Mucosa of descending colon (tissue), 3 donors: ENCODE results near the gene RAB3A. TPM values are rescaled to one million over a fixed set of nuclear protein-coding genes. Genes with fewer than 3 reads are reported as not detected.

Source experiments
- ATAC-seq: fragments of 200-7000 bp; cut with Tn5 transposase; one replicate; pipeline ENCODE4 v1.9.1; 2020; ENCODE audit warnings: mild to moderate bottlenecking, moderate library complexity
- DNase-seq, 3 donors: peaks; one replicate each; pipeline ENCODE4 v3.0.0-alpha.2; 2020
- H3K36me3 ChIP-seq: fragments of 200-600 bp; one replicate; pipeline ENCODE4 v1.8.0; 2021; ENCODE audit warnings: low read depth, mild to moderate bottlenecking
- H3K4me1 ChIP-seq: fragments of 200-600 bp; one replicate; pipeline ENCODE4 v1.8.0; 2021; ENCODE audit warnings: low read depth, mild to moderate bottlenecking
- H3K4me3 ChIP-seq: fragments of 200-600 bp; one replicate; pipeline ENCODE4 v1.8.0; 2021; ENCODE audit warnings: mild to moderate bottlenecking
- H3K9me3 ChIP-seq: fragments of 200-600 bp; one replicate; pipeline ENCODE4 v1.8.0; 2021; ENCODE audit warnings: mild to moderate bottlenecking
- intact Hi-C, 2 donors: fragments of 100-400 bp; cut with DNase I in 1 of 2; cut with micrococcal nuclease in 1 of 2; formaldehyde crosslinking; loops; one replicate each; pipeline versions ENCODE4 v1.11.0 to v1.11.1; 2022; cut with DNase I, micrococcal nuclease
- total RNA-seq, 3 donors: library from RNA; stranded (reverse); fragmentation: NEBNext Ultra II Directional in 2 of 3; extraction: Animal tissue kit (Norgen Biotek cat#: 25700) in 2 of 3; gene quantifications; one replicate each; pipeline versions ENCODE4 v1.2.1 to v1.2.4, GENCODE V29; 2021 to 2023
- TF ChIP-seq, protein P1 (sequence below): fragments of 200-600 bp; IDR thresholded peaks from one replicate; pipeline ENCODE4 v1.8.0; 2022; ENCODE audit warnings: antibody characterized with exemption, mild to moderate bottlenecking
- donor health status: DM: no; HTN: no; CAD: no; lungs with moderate emphysema.
- donor health status: DM: no; HTN: no; CAD: no.
- donor health status: DM: no; HTN: yes; CAD: no.

RAB3A gene
- total RNA-seq, 3 donors from 2014 or later: 5.7 to 7.6 (median 6.8) TPM

- peak; percentile 52 for ATAC-seq
- peaks cover 43% of the 10 kb centered on the region for H3K4me1 ChIP-seq
Observed at GRCh38 chr19:18156841-18157464, 46.9 kb downstream of the RAB3A start.

DNA sequence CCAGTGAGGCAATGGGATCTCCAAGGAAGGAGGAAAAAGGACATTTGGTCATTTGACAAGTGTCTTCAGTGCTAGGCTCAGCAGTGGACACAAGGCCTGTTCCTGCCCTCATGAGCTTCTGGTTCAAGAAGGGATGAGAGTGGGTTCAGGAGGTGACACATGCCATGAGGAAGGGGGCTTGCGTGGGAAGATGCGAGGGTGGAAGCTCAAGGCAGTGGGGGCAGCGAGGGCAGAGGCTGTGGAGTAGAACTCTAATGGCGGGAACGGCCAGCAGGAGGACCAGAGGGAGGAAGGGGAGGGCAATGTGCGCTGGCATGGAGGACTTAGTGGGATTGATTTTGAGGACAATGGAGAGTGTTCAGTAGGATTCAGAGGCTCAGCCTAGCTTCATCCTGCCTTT, 47.6 kb downstream of the RAB3A start:
- TF ChIP-seq, protein P1, sequence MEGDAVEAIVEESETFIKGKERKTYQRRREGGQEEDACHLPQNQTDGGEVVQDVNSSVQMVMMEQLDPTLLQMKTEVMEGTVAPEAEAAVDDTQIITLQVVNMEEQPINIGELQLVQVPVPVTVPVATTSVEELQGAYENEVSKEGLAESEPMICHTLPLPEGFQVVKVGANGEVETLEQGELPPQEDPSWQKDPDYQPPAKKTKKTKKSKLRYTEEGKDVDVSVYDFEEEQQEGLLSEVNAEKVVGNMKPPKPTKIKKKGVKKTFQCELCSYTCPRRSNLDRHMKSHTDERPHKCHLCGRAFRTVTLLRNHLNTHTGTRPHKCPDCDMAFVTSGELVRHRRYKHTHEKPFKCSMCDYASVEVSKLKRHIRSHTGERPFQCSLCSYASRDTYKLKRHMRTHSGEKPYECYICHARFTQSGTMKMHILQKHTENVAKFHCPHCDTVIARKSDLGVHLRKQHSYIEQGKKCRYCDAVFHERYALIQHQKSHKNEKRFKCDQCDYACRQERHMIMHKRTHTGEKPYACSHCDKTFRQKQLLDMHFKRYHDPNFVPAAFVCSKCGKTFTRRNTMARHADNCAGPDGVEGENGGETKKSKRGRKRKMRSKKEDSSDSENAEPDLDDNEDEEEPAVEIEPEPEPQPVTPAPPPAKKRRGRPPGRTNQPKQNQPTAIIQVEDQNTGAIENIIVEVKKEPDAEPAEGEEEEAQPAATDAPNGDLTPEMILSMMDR: no peak
- intact Hi-C loops: no loop called here
- DNase-seq (peak in 1 of 3 donors; percentile 43), ATAC-seq (no peak)
- no peaks in the 10 kb centered on the region for H3K9me3 ChIP-seq
- peaks cover 4% of the 10 kb centered on the region for H3K36me3 ChIP-seq
- peaks cover 49% of the 10 kb centered on the region for H3K4me1 ChIP-seq
- H3K4me3 ChIP-seq: no peak overlapping the region

More at GRCh38 chr19:18156841-18157464, 46.9 kb downstream of the RAB3A start:
- TF ChIP-seq, protein P1: no peak
- DNase-seq: peak; percentile 94 to 96 (median 96)
- Histone ChIP-seq H3K4me3 (no peak overlapping the region), H3K9me3 (no peaks in the 10 kb centered on the region), H3K36me3 (peaks cover 4% of the 10 kb centered on the region)
- intact Hi-C loops: no loop called here

DNA sequence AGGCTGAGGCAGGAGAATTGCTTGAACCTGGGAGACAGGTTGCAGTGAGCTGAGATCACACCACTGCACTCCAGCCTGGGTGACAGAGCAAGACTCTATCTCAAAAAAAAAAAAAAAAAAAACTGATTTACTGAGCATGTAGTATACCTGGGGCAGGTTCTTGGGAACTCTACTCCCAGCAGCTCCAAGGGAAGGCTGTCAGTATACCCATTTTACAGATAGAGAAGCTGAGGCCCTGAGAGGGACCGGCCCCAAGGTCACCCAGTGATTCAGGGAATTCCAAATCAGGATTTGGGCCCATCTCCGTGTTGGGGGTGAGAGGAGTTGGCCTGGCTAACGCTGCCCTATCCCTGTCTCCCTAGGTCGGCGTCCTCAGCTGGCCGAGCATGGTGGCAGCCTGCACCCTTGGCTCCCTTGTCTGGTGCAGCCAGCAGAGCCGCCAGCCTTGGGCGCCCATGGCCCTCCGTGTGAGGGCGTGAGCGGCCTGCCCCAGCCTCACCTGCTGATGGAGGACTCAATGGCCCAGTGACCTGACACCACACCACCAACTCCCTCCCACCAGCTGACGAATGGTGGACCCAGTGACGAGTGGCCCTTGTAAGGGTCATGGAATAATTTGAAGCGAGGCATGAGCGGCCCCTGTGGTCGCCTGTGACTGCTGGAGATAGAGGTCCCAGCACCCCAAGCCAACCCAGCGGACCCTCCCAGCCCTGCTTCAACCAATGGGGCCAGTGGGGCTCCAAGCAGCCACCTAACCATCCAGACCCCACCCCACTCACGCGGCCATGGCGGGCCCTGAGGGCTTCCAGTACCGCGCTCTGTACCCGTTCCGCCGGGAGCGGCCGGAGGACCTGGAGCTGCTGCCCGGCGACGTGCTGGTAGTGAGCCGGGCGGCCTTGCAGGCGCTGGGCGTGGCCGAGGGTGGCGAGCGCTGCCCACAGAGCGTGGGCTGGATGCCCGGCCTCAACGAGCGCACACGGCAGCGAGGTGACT, 48.5 kb downstream of the RAB3A start:
- Histone ChIP-seq H3K36me3 (peaks cover 4% of the 10 kb centered on the region), H3K4me3 (no peak overlapping the region), H3K9me3 (no peaks in the 10 kb centered on the region), H3K4me1 (peaks cover 43% of the 10 kb centered on the region)
- peak; percentile 62 to 76 (median 72) for DNase-seq
- TF ChIP-seq, protein P1: no peak
- ATAC-seq: no peak
- intact Hi-C loops: no loop called here

DNA sequence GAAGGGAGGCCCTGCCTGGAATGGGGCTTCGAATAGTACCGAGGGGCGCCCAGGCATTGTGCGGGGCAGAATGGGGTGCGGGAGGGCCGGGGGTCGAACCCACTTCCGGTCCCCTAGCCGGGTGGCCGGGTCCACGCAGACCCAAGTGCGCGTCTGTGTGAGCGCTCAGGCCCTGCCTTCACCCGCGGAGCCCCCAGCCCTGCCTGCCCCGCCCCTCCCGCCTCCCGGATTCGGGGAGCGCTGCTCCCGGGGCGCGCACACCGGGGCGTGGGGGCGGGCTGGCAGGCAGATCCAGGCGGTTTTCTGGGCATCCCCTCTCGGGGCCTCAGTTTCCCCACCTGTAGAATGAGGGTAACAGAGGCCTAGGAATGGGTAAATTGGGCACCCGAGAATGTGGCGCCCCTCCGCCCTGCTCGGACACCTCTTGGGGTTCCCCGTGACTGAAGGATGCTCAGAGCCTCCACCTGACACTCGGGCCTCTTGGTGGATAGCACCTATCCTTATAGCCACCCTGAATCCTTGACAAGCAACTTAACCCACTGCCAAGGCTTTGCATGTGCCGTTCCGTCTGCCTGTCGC, 50.2 kb downstream of the RAB3A start:
- H3K36me3 ChIP-seq: peaks cover 4% of the 10 kb centered on the region
- peak overlapping the region; percentile 29 for H3K4me3 ChIP-seq
- intact Hi-C loops: no loop called here
- ATAC-seq (no peak), DNase-seq (peak; percentile 47 to 80 (median 73))
- H3K9me3 ChIP-seq: no peaks in the 10 kb centered on the region
- TF ChIP-seq, protein P1: no peak
- H3K4me1 ChIP-seq: peaks cover 43% of the 10 kb centered on the region

DNA sequence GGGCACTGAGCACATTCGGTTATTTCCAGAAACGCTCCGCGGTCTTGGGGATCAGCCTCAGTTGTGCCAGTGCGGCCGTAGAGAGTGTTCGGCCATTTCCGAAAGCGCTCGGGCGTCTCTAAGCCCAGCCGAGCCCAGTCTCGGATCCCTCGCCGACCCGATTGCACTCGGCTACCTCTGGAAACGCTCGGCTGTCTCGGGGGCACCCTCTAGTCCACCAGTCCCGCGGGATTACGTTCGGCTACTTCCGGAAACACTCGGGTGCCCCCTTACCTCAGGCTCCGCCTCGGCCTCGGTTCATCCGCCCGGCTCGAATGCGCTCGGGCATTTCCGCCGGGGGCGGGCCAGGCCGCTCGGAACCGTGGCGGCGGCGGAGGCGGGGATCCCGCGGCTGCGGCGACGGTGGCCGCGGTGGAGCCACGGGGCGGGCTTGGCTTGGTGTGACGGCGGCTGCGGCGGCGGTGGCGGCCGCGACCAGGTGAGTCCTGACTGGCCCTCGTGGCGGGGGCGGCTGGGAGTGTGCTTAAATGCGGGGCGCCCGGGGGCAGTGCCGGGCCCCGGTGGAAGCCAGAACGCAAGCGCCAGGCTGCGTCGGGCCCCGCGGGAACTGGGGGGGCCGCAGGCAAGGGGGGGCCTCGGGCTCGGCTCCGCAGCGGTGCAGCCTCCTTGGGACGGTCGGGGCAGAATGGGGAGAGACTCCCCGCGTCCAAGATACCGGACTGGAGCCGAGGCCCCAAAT, 50.9 kb downstream of the RAB3A start, which contains the start of gene PIK3R2:
PIK3R2 (plus strand) TSS at position 347 of the 739 bp plus-strand sequence. CDS start 2,717 bp downstream, outside the sequence.
- Histone ChIP-seq H3K4me3 (peak within 1 kb of the TSS; percentile 29), H3K36me3 (peaks cover 4% of the 10 kb centered on the region), H3K9me3 (no peaks in the 10 kb centered on the region), H3K4me1 (peaks cover 43% of the 10 kb centered on the region)
- TF ChIP-seq, protein P1: no peak
- intact Hi-C loops: no loop called here
- peak; percentile 99 to 100 (median 100) for DNase-seq
- peak; percentile 85 for ATAC-seq
